GM21825 (cell line): ENCODE data around the gene ZNF239.
"Not testable (repeated sequence)": the region's sequence is repeated elsewhere in the genome, so short reads cannot be mapped to it uniquely, and the experiment has no call there.

Source experiments
- ATAC-seq: cut with Tn5 transposase; IDR thresholded peaks from one replicate; pipeline ENCODE4 v1.9.1; 2021; ENCODE audit warnings: mild to moderate bottlenecking, moderate library complexity; ENCODE audit not compliant: unreplicated experiment

Gene ZNF239

GRCh38 chr10:43574001-43574892, at the start of gene ZNF239:
ZNF239 (minus strand) TSS chr10:43574616; CDS start chr10:43558079, 16,537 bp downstream.
- peak; percentile 98 for ATAC-seq

GRCh38 chr10:43623351-43623750, 48.9 kb upstream of the ZNF239 start:
- ATAC-seq = no peak

- no peak for ATAC-seq
These were observed 47.6 kb upstream of the ZNF239 start for GRCh38 chr10:43622038-43622437.

GRCh38 chr10:43619368-43619767, 45.0 kb upstream of the ZNF239 start:
- ATAC-seq = no peak

GRCh38 chr10:43616697-43617370, 42.4 kb upstream of the ZNF239 start:
- ATAC-seq = no peak

- no peak for ATAC-seq
These were observed 36.2 kb upstream of the ZNF239 start for GRCh38 chr10:43610636-43611035.

GRCh38 chr10:43607199-43607573, 32.8 kb upstream of the ZNF239 start:
- ATAC-seq = no peak

GRCh38 chr10:43606323-43607198, 32.1 kb upstream of the ZNF239 start, which contains the start of gene ZNF485:
ZNF485 (plus strand) TSS chr10:43606438; CDS start chr10:43607051, 613 bp downstream.
- ATAC-seq = peak; percentile 99

GRCh38 chr10:43605850-43606322, 31.5 kb upstream of the ZNF239 start:
- peak; percentile 10 for ATAC-seq

GRCh38 chr10:43601576-43601975, 27.2 kb upstream of the ZNF239 start:
- ATAC-seq = not testable (repeated sequence)

GRCh38 chr10:43599333-43599732, 24.9 kb upstream of the ZNF239 start:
- no peak for ATAC-seq

- no peak for ATAC-seq
These were observed 24.0 kb upstream of the ZNF239 start for GRCh38 chr10:43598446-43598845.

- no peak for ATAC-seq
These were observed 22.1 kb upstream of the ZNF239 start for GRCh38 chr10:43596546-43596945.

- ATAC-seq = peak; percentile 51
These were observed 21.4 kb upstream of the ZNF239 start for GRCh38 chr10:43595739-43596298.

GRCh38 chr10:43594944-43595589, 20.7 kb upstream of the ZNF239 start:
- ATAC-seq = peak; percentile 92

- ATAC-seq = no peak
These were observed 17.0 kb upstream of the ZNF239 start for GRCh38 chr10:43591303-43591904.

- ATAC-seq = not testable (repeated sequence)
These were observed 12.3 kb upstream of the ZNF239 start for GRCh38 chr10:43586730-43587115.

GRCh38 chr10:43585981-43586729, 11.7 kb upstream of the ZNF239 start:
- no peak for ATAC-seq

GRCh38 chr10:43585046-43585445, 10.6 kb upstream of the ZNF239 start:
- ATAC-seq = no peak
